ENCODE results near the gene AGR2. TPM values are rescaled to one million over a fixed set of nuclear protein-coding genes. Genes with fewer than 3 reads are reported as not detected.

The AGR2 gene
- total and polyA plus RNA-seq, 2 experiments from 2014 or later, result 173 to 178 TPM

DNA sequence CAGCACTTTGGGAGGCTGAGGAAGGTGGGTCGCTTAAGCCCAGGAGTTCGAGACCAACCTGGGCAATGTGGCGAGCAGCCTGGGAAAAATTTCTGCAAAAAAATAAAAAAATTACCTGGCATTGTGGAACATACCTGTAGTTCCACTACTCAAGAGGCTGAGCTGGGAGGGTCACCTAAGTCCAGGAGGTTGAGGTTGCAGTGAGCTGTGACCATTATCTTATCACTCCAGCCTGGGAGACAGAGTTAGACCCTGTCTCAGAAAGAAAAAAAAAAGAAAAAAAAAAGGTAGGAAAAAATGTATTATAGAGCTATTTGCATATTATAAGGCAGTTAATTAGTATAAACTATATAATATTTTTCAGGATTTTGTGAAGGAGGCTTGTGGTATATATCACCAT, 62.3 kb downstream of the AGR2 start:
- peaks cover 6% of the 10 kb centered on the region for H3K4me1 ChIP-seq (ENCODE audit: insufficient read depth)
- H3K4me2 ChIP-seq, result no peak overlapping the region
- no peaks in the 10 kb centered on the region for H3K79me2 ChIP-seq
- no peaks in the 10 kb centered on the region for H3K36me3 ChIP-seq (replicated peaks; ENCODE audit: insufficient read depth, low read depth)
- no peaks in the 10 kb centered on the region for H3K9me3 ChIP-seq (ENCODE audit: low read depth)
- no peak for DNase-seq (ENCODE audit: low spot score)
- 85% methylated on average over 3 of the region's 3 CpGs for WGBS (ENCODE audit: low lambda C conversion rate, missing lambda C conversion rate)
- H3K27ac ChIP-seq, result no peak overlapping the region
- no peak overlapping the region for H2AFZ ChIP-seq
- no peaks in the 10 kb centered on the region for H4K20me1 ChIP-seq (ENCODE audit: insufficient read depth, poor library complexity, severe bottlenecking)
- no peak overlapping the region for H3K4me3 ChIP-seq
- no peaks in the 10 kb centered on the region for H3K9me2 ChIP-seq (replicated peaks; ENCODE audit: insufficient read depth)
- H3K27me3 ChIP-seq, result no peaks in the 10 kb centered on the region
- no peak for TF ChIP-seq EZH2 (IDR thresholded peaks at IDR 0.05; ENCODE audit: borderline replicate concordance)
- TF ChIP-seq EZH2phosphoT487 (IDR thresholded peaks at IDR 0.05; ENCODE audit: low read depth, severe bottlenecking, unreplicated experiment), result no peak
- no peak for TF ChIP-seq CTCF (IDR thresholded peaks at IDR 0.05; ENCODE audit: poor library complexity)

Other genes with a start within 250 kb of the AGR2 start
- gene ANKMY2, start 159.2 kb downstream of the AGR2 start, total RNA-seq, result 42.5 and 48.0 TPM in 2 replicates
- 30.7 and 31.5 TPM in 2 replicates for gene ANKMY2, start 159.2 kb downstream of the AGR2 start, polyA plus RNA-seq
- gene BZW2, start 158.8 kb downstream of the AGR2 start, total RNA-seq, result 96.7 and 97.7 TPM in 2 replicates
- gene BZW2, start 158.8 kb downstream of the AGR2 start, polyA plus RNA-seq, result 60.5 and 72.1 TPM in 2 replicates
- 173 and 196 TPM in 2 replicates for gene TSPAN13, start 51.2 kb downstream of the AGR2 start, total RNA-seq
- gene TSPAN13, start 51.2 kb downstream of the AGR2 start, polyA plus RNA-seq, result 157 and 164 TPM in 2 replicates
- gene AGR3, start 77.0 kb upstream of the AGR2 start, total RNA-seq, result 52.1 and 74.3 TPM in 2 replicates
- gene AGR3, start 77.0 kb upstream of the AGR2 start, polyA plus RNA-seq, result 51.0 and 65.1 TPM in 2 replicates

All from hepatocyte (in vitro differentiated cells).